Breast epithelium (tissue), 3 donors: Measurements from ENCODE around the gene TRIM5.
"Not testable (repeated sequence)": the region's sequence is repeated elsewhere in the genome, so short reads cannot be mapped to it uniquely, and the experiment has no call there.

ENCODE experiments used
- CTCF ChIP-seq, 3 donors: fragments of 450-650 bp; IDR thresholded peaks; one replicate each; pipeline ENCODE4 v1.5.1; 2016 to 2017; ENCODE audit warnings: antibody characterized with exemption in 3 of 3, mild to moderate bottlenecking in 3 of 3, moderate library complexity in 3 of 3
- POLR2A ChIP-seq: fragments of 450-650 bp; IDR thresholded peaks from one replicate; pipeline ENCODE4 v1.6.1; 2016; ENCODE audit warnings: antibody characterized with exemption, mild to moderate bottlenecking, moderate library complexity

- not testable (repeated sequence) for TF ChIP-seq CTCF (IDR thresholded peaks at IDR 0.05); POLR2A
Measured at GRCh38 chr11:5691238-5691963, 6.5 kb upstream of the TRIM5 start.
